IMR-90 (cell line): ENCODE data around the gene C1QTNF12. TPM values are rescaled to one million over a fixed set of nuclear protein-coding genes. Genes with fewer than 3 reads are reported as not detected.

Experiments
- ATAC-seq: fragments of 200-7000 bp; cut with Tn5 transposase; 2 replicates; pipeline ENCODE4 v1.9.1; 2020; ENCODE audit warnings: low read depth, mild to moderate bottlenecking, moderate library complexity
- BruUV-seq: library from RNA; stranded (reverse); fragments of 400-500 nt; replicated peaks from 2 replicates; lab custom pipeline; 2021; lab: Mats Ljungman, UMichigan
- CTCF ChIA-PET: fragments of 300-600 bp; formaldehyde crosslinking; extraction: SDS; loops from one replicate; lab custom pipeline; 2021; ENCODE audit warnings: antibody characterized with exemption; lab: Yijun Ruan, JAX
- POLR2A ChIA-PET: fragments of 300-600 bp; sonication (Branson Sonifier 250); formaldehyde crosslinking; loops from one replicate; lab custom pipeline; 2022; ENCODE audit warnings: antibody characterized with exemption; ENCODE audit not compliant: unreplicated experiment; lab: Charles Lee
- DNase-seq: peaks from one replicate; pipeline ENCODE4 v3.0.0; 2013
- H2AFZ ChIP-seq: replicated peaks from 2 replicates; pipeline ENCODE3; 2013; ENCODE audit warnings: low read length, mild to moderate bottlenecking; ENCODE audit not compliant: poor library complexity
- H2AK5ac ChIP-seq: 2 replicates; pipeline ENCODE4 v1.6.1; 2013; ENCODE audit warnings: low read depth, low read length, inconsistent platforms
- H2AK9ac ChIP-seq: replicated peaks from 2 replicates; pipeline ENCODE3; 2013; ENCODE audit warnings: mild to moderate bottlenecking, low read depth, low read length, moderate library complexity; ENCODE audit not compliant: poor library complexity
- H2BK120ac ChIP-seq: 2 replicates; pipeline ENCODE4 v1.6.1; 2013; ENCODE audit warnings: low read depth, low read length, inconsistent platforms
- H2BK15ac ChIP-seq: 3 replicates; pipeline ENCODE4 v1.6.1; 2013; ENCODE audit warnings: low read depth, low read length, inconsistent platforms
- H2BK20ac ChIP-seq: 2 replicates; pipeline ENCODE4 v1.6.1; 2013; ENCODE audit warnings: low read depth, mild to moderate bottlenecking, inconsistent platforms, low read length, moderate library complexity
- H2BK5ac ChIP-seq: 2 replicates; pipeline ENCODE4 v1.6.1; 2013; ENCODE audit warnings: mild to moderate bottlenecking, low read depth, low read length, inconsistent platforms; ENCODE audit not compliant: poor library complexity, severe bottlenecking
- H3K14ac ChIP-seq: replicated peaks from 2 replicates; pipeline ENCODE4 v1.6.1; 2013; ENCODE audit warnings: low read depth, low read length, inconsistent platforms
- H3K18ac ChIP-seq: 2 replicates; pipeline ENCODE4 v1.6.1; 2013; ENCODE audit warnings: low read depth, low read length, control low read depth
- H3K23ac ChIP-seq: 2 replicates; pipeline ENCODE4 v1.6.1; 2013; ENCODE audit warnings: low read depth, low read length, inconsistent platforms
- H3K27ac ChIP-seq: 2 replicates; pipeline ENCODE4 v1.5.1; 2013; ENCODE audit warnings: mild to moderate bottlenecking, control low read depth, low read length; ENCODE audit not compliant: insufficient read depth
- H3K27me3 ChIP-seq: 2 replicates; pipeline ENCODE4 v1.6.1; 2013; ENCODE audit warnings: low read length; ENCODE audit not compliant: control insufficient read depth, insufficient read depth
- H3K36me3 ChIP-seq: 2 replicates; pipeline ENCODE4 v1.6.1; 2013; ENCODE audit warnings: low read length, mixed read lengths; ENCODE audit not compliant: control insufficient read depth, insufficient read depth
- H3K4ac ChIP-seq: 2 replicates; pipeline ENCODE4 v1.6.1; 2013; ENCODE audit warnings: low read depth, low read length, inconsistent platforms
- H3K4me1 ChIP-seq: 2 replicates; pipeline ENCODE4 v1.6.1; 2013; ENCODE audit warnings: low read length, mixed read lengths; ENCODE audit not compliant: control insufficient read depth, insufficient read depth
- H3K4me2 ChIP-seq: 2 replicates; pipeline ENCODE4 v1.6.1; 2013; ENCODE audit warnings: low read depth, mild to moderate bottlenecking, control low read depth, low read length, moderate library complexity
- H3K4me3 ChIP-seq: 2 replicates; pipeline ENCODE4 v1.5.1; 2013; ENCODE audit warnings: low read depth, mild to moderate bottlenecking, control low read depth, low read length, moderate library complexity; ENCODE audit not compliant: insufficient read depth
- H3K56ac ChIP-seq: 2 replicates; pipeline ENCODE4 v1.6.1; 2013; ENCODE audit warnings: low read length, inconsistent platforms; ENCODE audit not compliant: insufficient read depth; ENCODE audit errors: extremely low read depth
- H3K79me1 ChIP-seq, 2 experiments: 2 replicates each; pipeline ENCODE4 v1.6.1; 2013; ENCODE audit warnings: low read length in 2 of 2, inconsistent platforms in 1 of 2, low read depth in 1 of 2
- H3K9ac ChIP-seq: 2 replicates; pipeline ENCODE4 v1.6.1; 2013; ENCODE audit warnings: low read depth, low read length, control low read depth
- H3K9me1 ChIP-seq: 2 replicates; pipeline ENCODE4 v1.6.1; 2013; ENCODE audit warnings: low read length, inconsistent platforms; ENCODE audit not compliant: insufficient read depth
- H3K9me3 ChIP-seq: 2 replicates; pipeline ENCODE4 v1.6.1; 2013; ENCODE audit warnings: low read length; ENCODE audit not compliant: control insufficient read depth, insufficient read depth
- H4K20me1 ChIP-seq: 2 replicates; pipeline ENCODE4 v1.6.1; 2013; ENCODE audit warnings: low read length, inconsistent platforms; ENCODE audit not compliant: insufficient read depth
- H4K5ac ChIP-seq: 2 replicates; pipeline ENCODE4 v1.6.1; 2013; ENCODE audit warnings: mild to moderate bottlenecking, low read depth, low read length, control low read depth
- H4K8ac ChIP-seq, 2 experiments: 2 replicates each; pipeline ENCODE4 v1.6.1; 2013; ENCODE audit warnings: low read depth in 2 of 2, low read length in 2 of 2, control low read depth in 1 of 2, inconsistent platforms in 1 of 2
- H4K91ac ChIP-seq: 2 replicates; pipeline ENCODE4 v1.6.1; 2013; ENCODE audit warnings: low read depth, low read length, inconsistent platforms; ENCODE audit not compliant: insufficient read depth
- BHLHE40 ChIP-seq: fragments of 150-350 bp; IDR thresholded peaks from 2 replicates; pipeline ENCODE4 v1.6.1; 2016; ENCODE audit warnings: mild to moderate bottlenecking, low read depth, low read length
- CEBPB ChIP-seq: IDR thresholded peaks from 2 replicates; pipeline ENCODE4 v1.6.1; 2012; ENCODE audit warnings: low read depth, low read length, improper control_type of control experiment
- CHD1 ChIP-seq: IDR thresholded peaks from 2 replicates; pipeline ENCODE4 v1.6.1; 2012; ENCODE audit warnings: low read depth, low read length, improper control_type of control experiment
- CTCF ChIP-seq: conservative IDR thresholded peaks from 2 replicates; pipeline ENCODE4 v1.5.1; 2012; ENCODE audit warnings: mild to moderate bottlenecking, low read depth, low read length, improper control_type of control experiment
- ELK1 ChIP-seq: fragments of 150-350 bp; IDR thresholded peaks from 2 replicates; pipeline ENCODE4 v1.6.1; 2016; ENCODE audit warnings: low read depth, mild to moderate bottlenecking, low read length, moderate library complexity, borderline replicate concordance
- FOS ChIP-seq: fragments of 150-350 bp; IDR thresholded peaks from 2 replicates; pipeline ENCODE4 v1.6.1; 2016; ENCODE audit warnings: low read depth, low read length
- MAFK ChIP-seq: IDR thresholded peaks from 2 replicates; pipeline ENCODE4 v1.6.1; 2012; ENCODE audit warnings: low read depth, low read length, improper control_type of control experiment
- MAZ ChIP-seq: IDR thresholded peaks from 2 replicates; pipeline ENCODE4 v1.6.1; 2012; ENCODE audit warnings: low read depth, mild to moderate bottlenecking, low read length, improper control_type of control experiment, moderate library complexity, borderline replicate concordance
- MXI1 ChIP-seq: IDR thresholded peaks from 2 replicates; pipeline ENCODE4 v1.6.1; 2012; ENCODE audit warnings: low read depth, mild to moderate bottlenecking, low read length, moderate library complexity, borderline replicate concordance
- NFE2L2 ChIP-seq: fragments of 150-350 bp; IDR thresholded peaks from 2 replicates; pipeline ENCODE4 v1.6.1; 2016; ENCODE audit warnings: low read depth, mild to moderate bottlenecking, low read length
- POLR2A ChIP-seq: IDR thresholded peaks from 2 replicates; pipeline ENCODE4 v1.6.1; 2012; ENCODE audit warnings: mild to moderate bottlenecking, low read depth, low read length
- RAD21 ChIP-seq: IDR thresholded peaks from 2 replicates; pipeline ENCODE4 v1.6.1; 2012; ENCODE audit warnings: low read length, improper control_type of control experiment
- RCOR1 ChIP-seq: IDR thresholded peaks from 2 replicates; pipeline ENCODE4 v1.6.1; 2012; ENCODE audit warnings: mild to moderate bottlenecking, low read length, improper control_type of control experiment; ENCODE audit not compliant: insufficient replicate concordance
- RFX5 ChIP-seq: IDR thresholded peaks from 2 replicates; pipeline ENCODE4 v1.8.0; 2012; ENCODE audit warnings: low read depth, mild to moderate bottlenecking, low read length, moderate library complexity
- SMC3 ChIP-seq: fragments of 150-350 bp; IDR thresholded peaks from 2 replicates; pipeline ENCODE4 v1.6.1; 2016; ENCODE audit warnings: low read depth, mild to moderate bottlenecking, antibody characterized with exemption, low read length, moderate library complexity
- USF2 ChIP-seq: fragments of 150-350 bp; IDR thresholded peaks from 2 replicates; pipeline ENCODE4 v1.6.1; 2017; ENCODE audit warnings: mild to moderate bottlenecking, antibody characterized with exemption, low read length, low read depth
- WGBS, 2 experiments: methylation state at CpG; one replicate each; pipeline versions ENCODE4 v1.1.5 to v1.1.7; 2013; ENCODE audit warnings: missing lambda C conversion rate in 2 of 2; ENCODE audit not compliant: insufficient read length in 1 of 2; ENCODE audit errors: extremely low coverage in 2 of 2; 5-methylcytosine and 5-hydroxymethylcytosine counted together
- dilution Hi-C: fragments of 300-500 bp; cut with HindIII; formaldehyde crosslinking; loops from one replicate; pipeline ENCODE4 v1.14.3; 2018; ENCODE audit warnings: low sequenced_read_pairs; ENCODE audit not compliant: unreplicated experiment
- in situ Hi-C: fragments of 300-500 bp; cut with MboI; formaldehyde crosslinking; loops from 3 replicates; pipeline ENCODE4 v1.14.3; 2019; ENCODE audit warnings: low sequenced_read_pairs, inconsistent platforms, mixed read lengths
- intact Hi-C: fragments of 100-400 bp; cut with micrococcal nuclease; formaldehyde crosslinking; loops from 2 replicates; pipeline ENCODE4 v1.10.0; 2022
- polyA plus RNA-seq, 3 experiments: library from polyadenylated mRNA; depleted of rRNA; stranded (reverse); fragments of >200 nt; gene quantifications; 2 replicates each; pipeline ENCODE4 v1.2.3, GENCODE V29; 2012; ENCODE audit warnings: low replicate concordance in 1 of 3
- total RNA-seq: library from RNA; depleted of rRNA; stranded (reverse); fragments of >200 nt; gene quantifications from 2 replicates; pipeline ENCODE4 v1.2.3, GENCODE V29; 2012

C1QTNF12 gene
- total and polyA plus RNA-seq, 2 of the 4 experiments (the other 2 are of a cell fraction): 0.36 to 1.1 TPM

- Histone ChIP-seq H3K9ac (no peak overlapping the region), H4K5ac (no peak overlapping the region), H3K4ac (no peak overlapping the region), H3K27ac (no peak overlapping the region), H2AFZ (no peak overlapping the region), H3K79me1 (peaks cover 0 to 18% of the 10 kb centered on the region in 2 experiments; a peak in 2 of 4 replicates), H4K91ac (no peak overlapping the region), H2AK5ac (0 out of 2 replicates have a peak overlapping the region, but pooled peaks have one; percentile 9), H2BK120ac (no peak overlapping the region), H3K36me3 (peaks cover 2% of the 10 kb centered on the region; the same call in 1 of the 2 replicates), H3K27me3 (no peaks in the 10 kb centered on the region), H3K14ac (no peak overlapping the region), H4K20me1 (no peaks in the 10 kb centered on the region), H3K4me2 (no peak overlapping the region), H3K23ac (no peak overlapping the region), H4K8ac (no peak overlapping the region), H2BK5ac (no peak overlapping the region), H3K18ac (no peak overlapping the region), H2BK20ac (no peak overlapping the region), H3K4me3 (no peak overlapping the region), H3K4me1 (peaks cover 14% of the 10 kb centered on the region), H3K9me1 (no peaks in the 10 kb centered on the region), H3K56ac (no peak overlapping the region), H3K9me3 (no peaks in the 10 kb centered on the region), H2AK9ac (no peak overlapping the region), H2BK15ac (no peak overlapping the region)
- 86% methylated on average over 11 of the region's 15 CpGs; no CpG with 5 or more reads in 1 of the 2 experiments for WGBS, 2 experiments
- intact Hi-C loops (no loop called here), dilution Hi-C loops (no loop called here), in situ Hi-C loops (no loop called here)
- POLR2A ChIA-PET: no interaction called here
- TF ChIP-seq RCOR1: no peak
- no peak for TF ChIP-seq MAFK
- no peak for TF ChIP-seq FOS
- no peak for TF ChIP-seq NFE2L2
- TF ChIP-seq ELK1: no peak
- TF ChIP-seq SMC3: no peak
- TF ChIP-seq BHLHE40: no peak
- TF ChIP-seq CEBPB: no peak
- no peak for TF ChIP-seq RAD21
- TF ChIP-seq POLR2A: no peak
- TF ChIP-seq MAZ: no peak
- TF ChIP-seq RFX5: no peak
- no peak for TF ChIP-seq CHD1
- TF ChIP-seq CTCF: no peak
- TF ChIP-seq MXI1: no peak
- TF ChIP-seq USF2: no peak
- no TSS peak for BruUV-seq
- ATAC-seq: no peak
- DNase-seq: no peak
- CTCF ChIA-PET: no interaction called here
Measured at GRCh38 chr1:1239227-1239613, 7.3 kb downstream of the C1QTNF12 start.
